B cell (primary cell): ENCODE measurements around the gene RBM25.

Experiments
- CTCF ChIP-seq: fragments of 200-600 bp; IDR thresholded peaks from one replicate; pipeline ENCODE4 v1.8.0; 2022; ENCODE audit warnings: antibody characterized with exemption, mild to moderate bottlenecking
- EZH2 ChIP-seq: IDR thresholded peaks from 2 replicates; pipeline ENCODE4 v1.6.1; 2012; ENCODE audit warnings: borderline replicate concordance, low read depth, mild to moderate bottlenecking, moderate library complexity, low read length; ENCODE audit not compliant: insufficient read depth, poor library complexity, severe bottlenecking

DNA sequence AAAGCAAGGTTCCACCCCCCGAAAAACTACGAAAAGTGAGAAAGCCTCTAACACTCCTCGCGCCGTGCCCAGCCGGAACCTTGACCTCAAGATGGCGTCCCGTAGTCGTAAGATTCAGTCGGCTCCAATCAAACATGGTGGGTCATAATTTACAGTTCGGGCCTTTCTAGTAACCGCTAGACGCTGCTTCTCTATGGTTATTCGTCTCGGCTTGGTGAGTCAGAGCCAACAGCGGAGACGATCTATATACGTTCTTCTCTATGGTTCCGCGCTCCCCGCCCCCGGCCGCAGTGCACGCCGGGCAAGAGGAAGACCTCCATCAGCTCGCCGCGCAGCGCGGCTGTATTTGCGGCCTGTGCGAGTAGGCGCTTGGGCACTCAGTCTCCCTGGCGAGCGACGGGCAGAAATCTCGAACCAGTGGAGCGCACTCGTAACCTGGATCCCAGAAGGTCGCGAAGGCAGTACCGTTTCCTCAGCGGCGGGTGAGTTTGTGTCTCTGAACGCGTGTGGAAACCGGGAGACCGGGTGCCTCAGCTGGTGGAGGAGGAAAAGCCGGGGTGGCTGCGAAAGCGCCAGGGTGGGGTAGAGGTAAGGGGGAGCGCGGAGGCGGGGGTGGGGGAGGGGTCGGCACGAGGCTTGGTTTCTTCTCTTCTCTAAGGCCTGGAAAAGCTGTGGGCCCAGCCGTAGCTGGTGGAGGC, at the start of gene RBM25:
- TF ChIP-seq CTCF, result no peak
- TF ChIP-seq EZH2, result no peak
